ENCODE data around the gene C1QTNF6.

DNA sequence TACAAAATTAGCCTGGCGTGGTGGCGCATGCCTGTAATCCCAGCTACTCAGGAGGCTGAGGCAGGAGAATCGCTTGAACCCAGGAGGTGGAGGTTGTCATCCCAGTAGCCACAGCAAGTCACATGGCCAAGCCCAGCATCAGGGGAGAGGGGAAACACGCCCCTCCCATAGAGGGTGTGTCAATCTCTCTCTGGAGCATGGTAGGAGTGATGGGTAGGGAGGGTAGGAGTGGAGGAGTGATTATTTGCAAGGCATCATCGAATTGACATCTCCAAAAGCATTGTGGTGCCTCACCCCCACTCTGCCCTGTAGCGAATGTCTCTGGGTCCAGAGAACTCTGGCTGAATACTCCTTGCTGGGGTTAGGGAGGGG is 30.3 kb upstream of the C1QTNF6 start:
- TF ChIP-seq, protein P1, sequence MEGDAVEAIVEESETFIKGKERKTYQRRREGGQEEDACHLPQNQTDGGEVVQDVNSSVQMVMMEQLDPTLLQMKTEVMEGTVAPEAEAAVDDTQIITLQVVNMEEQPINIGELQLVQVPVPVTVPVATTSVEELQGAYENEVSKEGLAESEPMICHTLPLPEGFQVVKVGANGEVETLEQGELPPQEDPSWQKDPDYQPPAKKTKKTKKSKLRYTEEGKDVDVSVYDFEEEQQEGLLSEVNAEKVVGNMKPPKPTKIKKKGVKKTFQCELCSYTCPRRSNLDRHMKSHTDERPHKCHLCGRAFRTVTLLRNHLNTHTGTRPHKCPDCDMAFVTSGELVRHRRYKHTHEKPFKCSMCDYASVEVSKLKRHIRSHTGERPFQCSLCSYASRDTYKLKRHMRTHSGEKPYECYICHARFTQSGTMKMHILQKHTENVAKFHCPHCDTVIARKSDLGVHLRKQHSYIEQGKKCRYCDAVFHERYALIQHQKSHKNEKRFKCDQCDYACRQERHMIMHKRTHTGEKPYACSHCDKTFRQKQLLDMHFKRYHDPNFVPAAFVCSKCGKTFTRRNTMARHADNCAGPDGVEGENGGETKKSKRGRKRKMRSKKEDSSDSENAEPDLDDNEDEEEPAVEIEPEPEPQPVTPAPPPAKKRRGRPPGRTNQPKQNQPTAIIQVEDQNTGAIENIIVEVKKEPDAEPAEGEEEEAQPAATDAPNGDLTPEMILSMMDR (IDR thresholded peaks at IDR 0.05; ENCODE audit: low read depth, low read length, missing input control): no peak
- TF ChIP-seq NR2F2 (IDR thresholded peaks at IDR 0.05) (no peak), RXRA (IDR thresholded peaks at IDR 0.05) (no peak), TAF1 (conservative IDR thresholded peaks at IDR 0.05) (no peak)
- TF ChIP-seq, protein P2, sequence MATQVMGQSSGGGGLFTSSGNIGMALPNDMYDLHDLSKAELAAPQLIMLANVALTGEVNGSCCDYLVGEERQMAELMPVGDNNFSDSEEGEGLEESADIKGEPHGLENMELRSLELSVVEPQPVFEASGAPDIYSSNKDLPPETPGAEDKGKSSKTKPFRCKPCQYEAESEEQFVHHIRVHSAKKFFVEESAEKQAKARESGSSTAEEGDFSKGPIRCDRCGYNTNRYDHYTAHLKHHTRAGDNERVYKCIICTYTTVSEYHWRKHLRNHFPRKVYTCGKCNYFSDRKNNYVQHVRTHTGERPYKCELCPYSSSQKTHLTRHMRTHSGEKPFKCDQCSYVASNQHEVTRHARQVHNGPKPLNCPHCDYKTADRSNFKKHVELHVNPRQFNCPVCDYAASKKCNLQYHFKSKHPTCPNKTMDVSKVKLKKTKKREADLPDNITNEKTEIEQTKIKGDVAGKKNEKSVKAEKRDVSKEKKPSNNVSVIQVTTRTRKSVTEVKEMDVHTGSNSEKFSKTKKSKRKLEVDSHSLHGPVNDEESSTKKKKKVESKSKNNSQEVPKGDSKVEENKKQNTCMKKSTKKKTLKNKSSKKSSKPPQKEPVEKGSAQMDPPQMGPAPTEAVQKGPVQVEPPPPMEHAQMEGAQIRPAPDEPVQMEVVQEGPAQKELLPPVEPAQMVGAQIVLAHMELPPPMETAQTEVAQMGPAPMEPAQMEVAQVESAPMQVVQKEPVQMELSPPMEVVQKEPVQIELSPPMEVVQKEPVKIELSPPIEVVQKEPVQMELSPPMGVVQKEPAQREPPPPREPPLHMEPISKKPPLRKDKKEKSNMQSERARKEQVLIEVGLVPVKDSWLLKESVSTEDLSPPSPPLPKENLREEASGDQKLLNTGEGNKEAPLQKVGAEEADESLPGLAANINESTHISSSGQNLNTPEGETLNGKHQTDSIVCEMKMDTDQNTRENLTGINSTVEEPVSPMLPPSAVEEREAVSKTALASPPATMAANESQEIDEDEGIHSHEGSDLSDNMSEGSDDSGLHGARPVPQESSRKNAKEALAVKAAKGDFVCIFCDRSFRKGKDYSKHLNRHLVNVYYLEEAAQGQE (IDR thresholded peaks at IDR 0.05): no peak
